Activated naive CD4-positive, alpha-beta T cell treated with anti-CD3 and anti-CD28 coated beads for 36 hours (primary cell): Measurements from ENCODE around the gene TNFSF8. TPM values are rescaled to one million over a fixed set of nuclear protein-coding genes. Genes with fewer than 3 reads are reported as not detected.

Experiments
- CTCF ChIA-PET: fragments of 350-600 bp; sonication (Branson Sonifier 250); formaldehyde crosslinking; loops from one replicate; lab custom pipeline; 2021; ENCODE audit warnings: antibody characterized with exemption; lab: Charles Lee
- DNase-seq: peaks from one replicate; pipeline ENCODE4 v3.0.0-alpha.2; 2020
- H3K27ac Mint-ChIP-seq: one replicate; pipeline ENCODE4 v1.8.0; 2021; ENCODE audit warnings: mild to moderate bottlenecking, mixed read lengths
- H3K27me3 Mint-ChIP-seq: one replicate; pipeline ENCODE4 v1.8.0; 2021; ENCODE audit warnings: low read depth, mixed read lengths
- H3K36me3 Mint-ChIP-seq: one replicate; pipeline ENCODE4 v1.8.0; 2021; ENCODE audit warnings: low read depth, mixed read lengths
- H3K4me1 Mint-ChIP-seq: one replicate; pipeline ENCODE4 v1.8.0; 2021; ENCODE audit warnings: low read depth, mixed read lengths
- H3K4me3 Mint-ChIP-seq: one replicate; pipeline ENCODE4 v1.8.0; 2021; ENCODE audit warnings: mild to moderate bottlenecking, moderate library complexity, mixed read lengths
- H3K9me3 Mint-ChIP-seq: one replicate; pipeline ENCODE4 v1.8.0; 2021; ENCODE audit warnings: mixed read lengths
- intact Hi-C: fragments of 100-400 bp; cut with micrococcal nuclease; formaldehyde crosslinking; loops from one replicate; pipeline ENCODE4 v1.15.1; 2023
- total RNA-seq, 2 experiments: library from RNA; stranded (reverse); gene quantifications; one replicate each; pipeline ENCODE4 v1.2.3, GENCODE V29; 2021

TNFSF8 gene
- total RNA-seq, 2 experiments from 2014 or later = 25.9 to 26.4 TPM

DNA sequence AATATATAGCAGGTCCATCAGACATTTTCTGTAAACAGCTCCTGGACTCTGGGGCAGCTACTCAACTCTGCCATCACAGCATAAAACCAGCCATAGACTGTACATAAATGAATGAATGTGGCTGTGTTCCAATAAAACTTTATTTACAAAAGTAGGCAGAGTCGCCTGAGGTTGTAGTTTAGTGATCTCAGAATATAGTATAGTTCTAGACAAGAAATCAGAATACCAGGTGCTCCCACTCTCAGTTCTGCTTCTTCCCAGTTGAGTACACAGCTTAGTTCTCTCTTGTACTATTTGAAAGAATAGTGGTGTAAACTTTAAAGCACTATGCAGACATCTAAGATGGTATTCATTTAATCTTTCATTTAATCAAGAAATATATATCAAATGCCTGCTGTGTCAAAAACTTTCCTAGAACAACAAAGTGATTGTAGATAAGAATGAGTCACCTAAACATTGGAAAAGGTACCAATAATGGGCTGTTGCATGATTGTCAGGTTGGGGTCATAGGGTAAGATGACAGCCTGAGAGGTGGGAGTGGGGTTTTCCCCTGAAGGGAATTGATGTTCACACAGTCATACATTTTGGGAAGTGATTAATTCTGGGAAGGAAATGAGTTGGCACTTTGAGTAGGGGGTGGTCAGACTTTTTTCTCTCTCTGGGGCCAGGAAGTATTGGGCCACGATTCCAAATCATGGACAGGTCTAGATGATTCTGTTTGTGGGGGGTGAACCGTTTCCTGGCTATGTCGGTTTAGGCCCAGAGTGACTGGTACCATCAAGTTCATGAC lies 37.0 kb downstream of the TNFSF8 start:
- Mint-ChIP-seq H3K27ac (peak overlapping the region; percentile 85), H3K4me1 (peaks cover 71% of the 10 kb centered on the region), H3K4me3 (no peak overlapping the region), H3K27me3 (no peaks in the 10 kb centered on the region), H3K9me3 (peaks cover 2% of the 10 kb centered on the region), H3K36me3 (peaks cover 8% of the 10 kb centered on the region)
- intact Hi-C loops = loop anchor here (1.0 to 10.0 kb wide), 12 partner anchors 8 to 409 kb away; partner anchors contain the start of genes TNFSF15 and TNFSF8
- DNase-seq = peak; percentile 72
- CTCF ChIA-PET = interaction anchor here (0.9 to 1.9 kb wide), 3 partner anchors 15 to 211 kb away, joined by 3 to 6 read pairs (median 4); partner anchors contain the start of gene TEX48

DNA sequence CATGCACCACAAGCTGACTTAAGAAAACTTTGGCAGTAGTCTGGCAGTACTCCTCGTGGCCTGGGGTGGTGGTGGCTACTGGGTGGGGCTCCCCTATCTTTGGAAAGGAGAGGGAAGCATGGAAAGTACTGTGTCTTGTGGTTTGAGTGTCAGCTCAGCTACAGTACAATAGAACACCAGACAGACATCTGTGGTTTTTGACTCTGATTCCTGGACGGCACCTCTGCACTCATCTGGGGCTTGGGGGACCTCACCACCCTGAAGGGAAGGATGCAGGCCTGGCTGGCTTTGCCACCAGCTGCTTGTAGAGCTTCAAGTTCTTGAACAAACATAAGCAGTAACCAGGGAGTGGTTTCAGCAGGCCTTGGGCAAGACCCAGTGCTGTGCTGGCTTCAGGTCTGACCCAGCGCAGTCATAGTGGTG lies 40.6 kb downstream of the TNFSF8 start:
- intact Hi-C loops = loop anchor here (5.0 to 10.0 kb wide), 3 partner anchors 63 to 405 kb away; no protein-coding TSS in a partner anchor
- no peaks in the 10 kb centered on the region for H3K27me3 Mint-ChIP-seq
- CTCF ChIA-PET = interaction anchor here (0.9 to 1.7 kb wide), 4 partner anchors 17 to 152 kb away, joined by 3 to 6 read pairs (median 4); no protein-coding TSS in a partner anchor
- peaks cover 67% of the 10 kb centered on the region for H3K4me1 Mint-ChIP-seq
- no peak overlapping the region for H3K4me3 Mint-ChIP-seq
- peak; percentile 72 for DNase-seq
- peaks cover 5% of the 10 kb centered on the region for H3K9me3 Mint-ChIP-seq
- peaks cover 9% of the 10 kb centered on the region for H3K36me3 Mint-ChIP-seq
- H3K27ac Mint-ChIP-seq = peak overlapping the region; percentile 17

DNA sequence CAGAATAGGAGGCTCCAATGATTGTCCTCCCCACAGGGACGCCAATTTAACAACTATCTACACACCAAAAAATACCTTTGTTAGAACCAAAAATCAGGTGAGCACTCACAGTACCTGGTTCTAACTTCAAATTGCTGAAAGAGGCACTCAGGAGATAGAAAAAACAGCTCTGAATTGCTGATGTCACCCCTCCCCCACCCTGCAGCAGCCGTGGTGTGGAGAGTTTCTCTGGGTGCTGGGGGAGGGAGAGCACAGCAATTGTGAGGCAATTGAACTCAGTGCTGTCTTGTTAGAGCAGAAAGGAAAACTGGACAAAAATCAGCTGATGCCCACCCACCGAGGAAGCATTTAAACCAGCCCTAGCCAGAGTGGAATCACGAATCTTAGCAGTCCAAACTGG lies 41.8 kb downstream of the TNFSF8 start:
- Mint-ChIP-seq H3K9me3 (peaks cover 7% of the 10 kb centered on the region), H3K4me3 (no peak overlapping the region), H3K4me1 (peaks cover 66% of the 10 kb centered on the region), H3K27me3 (no peaks in the 10 kb centered on the region), H3K27ac (no peak overlapping the region), H3K36me3 (peaks cover 11% of the 10 kb centered on the region)
- DNase-seq = no peak
- intact Hi-C loops = no loop called here
- CTCF ChIA-PET = interaction anchor here (0.9 to 2.2 kb wide), 5 partner anchors 18 to 146 kb away, joined by 3 to 6 read pairs (median 4); no protein-coding TSS in a partner anchor

DNA sequence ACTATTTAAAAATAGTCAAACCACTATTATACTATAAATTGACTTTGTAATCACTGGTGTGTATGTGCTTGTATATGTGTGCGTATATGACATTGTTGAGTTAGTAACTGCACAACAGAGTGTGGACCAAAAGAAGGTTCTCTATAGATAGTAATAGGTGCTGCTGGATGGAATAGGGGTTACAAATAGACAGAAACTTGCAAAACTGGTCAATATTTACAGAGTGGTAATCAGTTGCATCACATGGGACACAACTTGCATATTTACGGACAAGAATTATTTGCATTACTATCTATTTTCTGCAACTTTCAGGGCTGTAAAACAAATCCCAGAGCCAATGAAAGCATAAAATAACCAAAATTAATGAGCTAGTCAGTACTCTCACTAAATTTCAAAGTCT lies 42.4 kb downstream of the TNFSF8 start:
- DNase-seq = no peak
- intact Hi-C loops = no loop called here
- Mint-ChIP-seq H3K4me3 (no peak overlapping the region), H3K4me1 (peaks cover 60% of the 10 kb centered on the region), H3K36me3 (peaks cover 10% of the 10 kb centered on the region), H3K27me3 (no peaks in the 10 kb centered on the region), H3K9me3 (peaks cover 7% of the 10 kb centered on the region), H3K27ac (no peak overlapping the region)
- CTCF ChIA-PET = interaction anchor here (0.9 to 2.2 kb wide), 6 partner anchors 19 to 207 kb away, joined by 3 to 6 read pairs (median 5); no protein-coding TSS in a partner anchor

DNA sequence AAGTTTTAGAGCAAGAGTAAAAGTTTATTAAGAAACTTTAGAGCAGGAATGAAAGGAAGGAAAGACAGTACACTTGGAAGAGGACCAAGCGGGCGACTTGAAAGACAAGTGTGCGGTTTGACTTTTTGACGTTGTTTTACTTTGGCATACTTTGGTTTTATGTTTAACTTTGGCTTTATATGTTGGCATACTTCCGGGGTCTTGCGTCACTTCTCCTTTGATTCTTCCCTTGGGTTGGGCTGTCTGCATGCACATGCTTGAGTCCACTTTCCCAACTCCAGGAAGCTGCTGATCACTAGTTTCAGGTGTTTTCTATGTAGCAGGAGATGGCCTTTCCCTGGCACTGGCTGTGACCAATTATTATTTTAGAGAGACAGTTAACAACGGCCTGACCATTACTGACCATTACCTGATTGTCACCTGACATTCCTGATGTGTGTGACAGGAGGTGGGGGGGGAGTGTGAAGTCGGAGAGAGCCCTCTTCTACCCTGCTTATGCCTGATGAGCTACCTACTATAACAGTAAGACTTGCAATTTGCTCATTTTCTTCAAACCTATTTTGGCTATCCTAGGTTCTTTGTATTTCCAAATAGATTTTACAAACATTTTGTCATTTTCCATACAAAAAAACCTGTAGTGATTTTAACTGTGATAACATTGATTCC lies 45.5 kb downstream of the TNFSF8 start:
- intact Hi-C loops = no loop called here
- peaks cover 3% of the 10 kb centered on the region for H3K36me3 Mint-ChIP-seq
- H3K4me1 Mint-ChIP-seq = peaks cover 35% of the 10 kb centered on the region
- H3K4me3 Mint-ChIP-seq = no peak overlapping the region
- no peaks in the 10 kb centered on the region for H3K27me3 Mint-ChIP-seq
- no peak overlapping the region for H3K27ac Mint-ChIP-seq
- no peak for DNase-seq
- CTCF ChIA-PET = no interaction called here
- H3K9me3 Mint-ChIP-seq = peaks cover 5% of the 10 kb centered on the region

DNA sequence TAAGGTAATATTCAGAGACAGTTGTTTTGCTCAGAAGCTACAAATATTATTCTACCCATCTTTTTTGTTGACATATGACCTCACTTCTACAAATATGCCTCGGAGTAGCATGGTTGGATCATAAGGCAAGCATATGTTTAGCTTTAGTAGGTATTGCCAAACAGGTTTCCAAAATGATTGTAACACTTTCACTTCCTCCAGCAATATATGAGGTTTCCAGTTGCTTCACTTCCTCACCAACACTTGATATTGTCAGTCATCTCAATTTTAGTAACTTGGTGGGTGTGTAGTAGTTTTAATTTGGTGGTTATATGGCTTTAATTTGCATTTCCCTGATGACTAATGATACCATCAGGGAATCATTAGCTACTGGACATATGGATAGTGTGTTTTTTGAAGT lies 46.7 kb downstream of the TNFSF8 start:
- CTCF ChIA-PET = no interaction called here

DNA sequence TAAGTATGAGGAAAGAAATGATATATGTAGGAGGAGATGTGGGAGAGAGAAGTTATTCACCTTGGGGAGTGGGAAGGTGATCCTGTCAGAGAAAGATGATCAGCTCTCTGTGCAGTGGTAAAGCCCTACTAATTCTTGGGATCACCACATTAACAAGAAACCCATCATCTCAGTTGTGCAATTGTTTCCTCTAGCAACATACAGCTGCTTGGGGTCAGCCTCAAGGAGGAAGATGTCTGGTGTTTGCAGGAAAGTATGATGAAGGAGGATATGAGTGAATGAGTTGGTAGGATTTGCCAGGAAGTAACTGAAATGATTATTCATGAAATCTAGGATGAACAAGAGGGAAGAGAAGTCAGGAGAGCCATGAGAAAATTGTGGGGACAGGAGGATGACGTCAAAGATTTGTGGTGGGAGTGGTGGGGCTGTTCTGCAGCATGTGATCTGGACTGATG lies 50.1 kb downstream of the TNFSF8 start:
- peaks cover 24% of the 10 kb centered on the region for H3K9me3 Mint-ChIP-seq
- no peak for DNase-seq
- H3K4me3 Mint-ChIP-seq = no peak overlapping the region
- peaks cover 3% of the 10 kb centered on the region for H3K36me3 Mint-ChIP-seq
- H3K27me3 Mint-ChIP-seq = no peaks in the 10 kb centered on the region
- H3K4me1 Mint-ChIP-seq = peaks cover 17% of the 10 kb centered on the region
- intact Hi-C loops = no loop called here
- H3K27ac Mint-ChIP-seq = no peak overlapping the region
- CTCF ChIA-PET = no interaction called here

More for the DNA sequence above, 46.7 kb downstream of the TNFSF8 start:
- peaks cover 3% of the 10 kb centered on the region for H3K36me3 Mint-ChIP-seq
- H3K27ac Mint-ChIP-seq = no peak overlapping the region
- intact Hi-C loops = no loop called here
- H3K4me3 Mint-ChIP-seq = no peak overlapping the region
- H3K9me3 Mint-ChIP-seq = peaks cover 5% of the 10 kb centered on the region
- DNase-seq = no peak
- H3K4me1 Mint-ChIP-seq = peaks cover 24% of the 10 kb centered on the region
- H3K27me3 Mint-ChIP-seq = no peaks in the 10 kb centered on the region

DNA sequence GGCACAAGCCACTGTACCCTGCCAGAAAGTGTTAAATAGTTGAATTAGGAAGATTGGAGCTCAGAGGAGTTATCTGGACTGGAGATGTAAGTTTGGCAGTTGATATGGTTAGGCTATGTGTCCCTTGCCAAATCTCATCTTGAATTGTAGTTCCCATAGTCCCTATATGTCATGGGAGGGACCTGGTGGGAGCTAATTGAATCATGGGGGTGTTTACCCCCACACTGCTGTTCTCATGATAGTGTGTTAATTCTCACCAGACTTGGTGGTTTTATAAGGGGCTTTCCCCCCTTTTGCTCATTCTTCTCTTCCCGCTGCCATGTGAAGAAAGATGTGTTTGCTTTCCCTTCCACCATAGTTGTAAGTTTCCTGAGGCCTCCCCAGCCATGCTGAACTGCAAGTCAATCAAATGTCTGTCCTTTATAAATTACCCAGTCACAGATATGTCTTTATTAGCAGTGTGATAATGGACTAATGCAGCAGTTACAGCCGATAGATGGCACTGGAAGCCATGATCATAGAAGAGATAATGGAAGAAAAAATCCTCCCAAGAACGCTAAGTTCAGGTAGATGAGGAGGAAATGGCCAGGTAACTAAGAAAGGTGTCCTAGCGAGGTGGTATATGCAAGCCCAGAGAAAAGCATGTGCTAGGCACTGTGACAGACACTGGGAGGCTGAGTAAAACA lies 51.4 kb downstream of the TNFSF8 start:
- peaks cover 10% of the 10 kb centered on the region for H3K4me1 Mint-ChIP-seq
- peaks cover 7% of the 10 kb centered on the region for H3K36me3 Mint-ChIP-seq
- CTCF ChIA-PET = no interaction called here

DNA sequence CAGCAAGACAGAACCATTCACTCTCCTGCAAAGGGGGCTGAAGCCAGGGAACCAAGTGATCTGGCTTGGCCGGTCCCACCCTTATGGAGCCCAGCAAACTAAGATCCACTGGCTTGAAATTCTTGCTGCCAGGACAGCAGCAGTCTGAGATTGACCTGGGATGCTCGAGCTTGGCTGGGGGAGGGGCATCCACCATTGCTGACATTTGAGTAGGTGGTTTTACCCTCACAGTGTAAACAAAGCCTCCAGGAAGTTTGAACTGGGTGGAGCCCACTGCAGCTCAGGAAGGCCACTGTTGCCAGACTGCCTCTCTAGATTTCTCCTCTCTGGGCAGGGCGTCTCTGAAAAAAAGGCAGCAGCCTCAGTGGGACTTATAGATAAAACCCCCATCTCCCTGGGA lies 60.5 kb downstream of the TNFSF8 start:
- CTCF ChIA-PET = interaction anchor here (1.1 kb wide), 1 partner anchor 39 kb away, joined by 4 read pairs; no protein-coding TSS in a partner anchor
- Mint-ChIP-seq H3K4me3 (no peak overlapping the region), H3K27ac (no peak overlapping the region), H3K36me3 (peaks cover 23% of the 10 kb centered on the region), H3K4me1 (peaks cover 15% of the 10 kb centered on the region), H3K9me3 (peaks cover 45% of the 10 kb centered on the region), H3K27me3 (no peaks in the 10 kb centered on the region)
- intact Hi-C loops = no loop called here
- peak; percentile 55 for DNase-seq

More for the DNA sequence above, 51.4 kb downstream of the TNFSF8 start:
- Mint-ChIP-seq H3K4me3 (no peak overlapping the region), H3K27me3 (no peaks in the 10 kb centered on the region), H3K9me3 (peaks cover 30% of the 10 kb centered on the region), H3K27ac (no peak overlapping the region)
- intact Hi-C loops = no loop called here
- DNase-seq = no peak

DNA sequence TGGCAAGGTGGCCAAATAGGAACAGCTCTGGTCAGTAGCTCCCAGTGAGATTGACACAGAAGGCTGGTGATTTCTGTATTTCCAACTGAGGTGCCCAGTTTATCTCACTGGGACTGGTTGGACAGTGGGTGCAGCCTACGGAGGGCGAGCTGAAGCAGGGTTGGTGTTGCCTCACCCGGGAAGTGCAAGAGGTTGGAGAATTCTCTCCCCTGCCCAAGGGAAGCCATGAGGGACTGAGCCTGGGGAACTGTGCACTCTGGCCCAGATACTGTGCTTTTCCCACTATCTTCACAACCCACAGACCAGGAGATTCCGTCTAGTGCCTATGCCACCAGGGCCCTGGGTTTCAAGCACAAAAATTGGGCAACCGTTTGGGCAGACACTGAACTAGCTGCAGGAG lies 61.0 kb downstream of the TNFSF8 start:
- H3K4me3 Mint-ChIP-seq = no peak overlapping the region
- intact Hi-C loops = no loop called here
- peak overlapping the region; percentile 50 for H3K27ac Mint-ChIP-seq
- no peak for DNase-seq
- H3K27me3 Mint-ChIP-seq = no peaks in the 10 kb centered on the region
- H3K9me3 Mint-ChIP-seq = peaks cover 41% of the 10 kb centered on the region
- peaks cover 15% of the 10 kb centered on the region for H3K4me1 Mint-ChIP-seq
- CTCF ChIA-PET = interaction anchor here (1.1 kb wide), 1 partner anchor 40 kb away, joined by 4 read pairs; no protein-coding TSS in a partner anchor
- peaks cover 22% of the 10 kb centered on the region for H3K36me3 Mint-ChIP-seq

DNA sequence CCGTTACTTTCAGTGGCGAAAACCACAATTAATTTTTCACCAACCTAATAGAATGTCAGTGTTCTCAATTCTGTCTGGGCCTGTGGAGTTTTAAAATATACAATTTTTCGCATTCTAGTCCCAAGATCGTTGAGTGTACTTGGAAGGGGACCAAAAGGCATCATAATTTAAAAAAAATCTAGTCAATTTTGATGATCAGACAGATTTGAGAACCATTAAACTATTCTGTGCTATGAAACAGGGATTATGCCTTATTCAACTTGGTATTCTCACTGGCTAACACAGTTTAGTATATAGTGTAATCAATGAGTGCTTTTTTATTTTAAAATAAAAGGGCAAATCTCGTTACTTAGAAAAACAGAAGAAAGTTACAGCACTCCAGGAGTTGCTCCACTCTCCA lies 63.1 kb downstream of the TNFSF8 start:
- peaks cover 24% of the 10 kb centered on the region for H3K9me3 Mint-ChIP-seq
- H3K4me3 Mint-ChIP-seq = no peak overlapping the region
- intact Hi-C loops = no loop called here
- H3K27me3 Mint-ChIP-seq = no peaks in the 10 kb centered on the region
- no peak overlapping the region for H3K27ac Mint-ChIP-seq
- DNase-seq = no peak
- CTCF ChIA-PET = no interaction called here
- peaks cover 16% of the 10 kb centered on the region for H3K36me3 Mint-ChIP-seq
- peaks cover 15% of the 10 kb centered on the region for H3K4me1 Mint-ChIP-seq

DNA sequence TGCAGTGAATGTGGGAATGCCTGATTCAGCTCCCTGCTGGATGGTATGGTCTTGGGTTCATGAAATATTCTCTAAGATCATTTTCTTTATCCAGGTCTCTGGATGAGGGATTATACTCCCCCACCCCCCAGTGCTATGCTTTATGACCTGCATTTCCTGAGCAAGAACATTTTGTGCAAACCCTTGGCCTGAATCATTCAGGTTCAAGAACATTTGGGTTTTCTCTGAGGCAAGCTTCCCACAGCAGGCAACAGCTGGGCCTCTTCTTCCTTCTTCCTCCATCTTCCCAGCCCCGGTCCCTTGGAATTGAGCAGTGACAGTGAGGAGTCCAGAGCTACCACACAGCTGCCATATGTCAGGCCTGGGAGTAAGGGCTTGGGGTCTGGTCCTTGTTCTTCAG lies 65.9 kb downstream of the TNFSF8 start:
- H3K27me3 Mint-ChIP-seq = no peaks in the 10 kb centered on the region
- intact Hi-C loops = no loop called here
- peaks cover 6% of the 10 kb centered on the region for H3K36me3 Mint-ChIP-seq
- CTCF ChIA-PET = no interaction called here
- peaks cover 8% of the 10 kb centered on the region for H3K9me3 Mint-ChIP-seq
- H3K4me3 Mint-ChIP-seq = no peak overlapping the region
- no peak for DNase-seq
- peaks cover 17% of the 10 kb centered on the region for H3K4me1 Mint-ChIP-seq
- no peak overlapping the region for H3K27ac Mint-ChIP-seq
